Measurements from ENCODE around the gene ATG12.

- TF ChIP-seq CHD2 (IDR thresholded peaks at IDR 0.05; ENCODE audit: low read length, partially characterized antibody) (no peak), POLR2A (IDR thresholded peaks at IDR 0.05; ENCODE audit: low read length) (no peak), FOSB (CRISPR knock-in tag; IDR thresholded peaks at IDR 0.05) (no peak), HES2 (IDR thresholded peaks at IDR 0.05) (no peak), RAD21 (conservative IDR thresholded peaks at IDR 0.05 in 1 of 2, IDR thresholded peaks at IDR 0.05 in 1 of 2) (no peak), REST (IDR thresholded peaks at IDR 0.05) (no peak), RNF2 (IDR thresholded peaks at IDR 0.05; ENCODE audit: borderline replicate concordance, low read depth) (no peak), CTCF (IDR thresholded peaks at IDR 0.05) (no peak), CHD4 (IDR thresholded peaks at IDR 0.05; ENCODE audit: borderline replicate concordance) (no peak), TP53 (CRISPR knock-in tag; IDR thresholded peaks at IDR 0.05) (no peak), MAFK (IDR thresholded peaks at IDR 0.05; ENCODE audit: partially characterized antibody) (no peak)
These were observed 9.5 kb upstream of the ATG12 start for GRCh38 chr5:115850744-115851416.
